GM12891 (cell line): Measurements from ENCODE around the gene GAGE12G.
"Not testable (repeated sequence)": the region's sequence is repeated elsewhere in the genome, so short reads cannot be mapped to it uniquely, and the experiment has no call there.

Experiments
- POLR2A ChIP-seq: IDR thresholded peaks from 2 replicates; pipeline ENCODE4 v1.6.1; 2011; ENCODE audit warnings: low read depth, low read length, control low read depth
- POLR2AphosphoS5 ChIP-seq: IDR thresholded peaks from 2 replicates; pipeline ENCODE4 v1.6.1; 2011; ENCODE audit warnings: low read depth, low read length, control low read depth
- POU2F2 ChIP-seq: IDR thresholded peaks from 2 replicates; pipeline ENCODE4 v1.6.1; 2011; ENCODE audit warnings: low read depth, mild to moderate bottlenecking, control low read depth, low read length, moderate library complexity
- SPI1 ChIP-seq: IDR thresholded peaks from 2 replicates; pipeline ENCODE4 v1.6.1; 2011; ENCODE audit warnings: low read depth, low read length, control low read depth
- TAF1 ChIP-seq: IDR thresholded peaks from 2 replicates; pipeline ENCODE4 v1.6.1; 2011; ENCODE audit warnings: low read depth, low read length, control low read depth

- not testable (repeated sequence) for TF ChIP-seq POLR2A, POU2F2, POLR2AphosphoS5, TAF1, SPI1
These were observed 28.8 kb upstream of the GAGE12G start, which contains the start of gene GAGE12D for GRCh38 chrX:49541433-49541832.
